ENCODE data around the gene TSPAN7.

TSPAN7 gene

GRCh38 chrX:38699121-38699520, 137.8 kb downstream of the TSPAN7 start:
- Histone ChIP-seq H3K27ac (ENCODE audit: low read depth, low read length) (no peak overlapping the region), H3F3A (ENCODE audit: control insufficient read depth, insufficient read depth) (no peaks in the 10 kb centered on the region), H3K27me3 (ENCODE audit: control insufficient read depth, low read length) (no peaks in the 10 kb centered on the region), H3K4me2 (ENCODE audit: low read length) (no peak overlapping the region), H3K4me1 (ENCODE audit: control insufficient read depth, low read length) (no peaks in the 10 kb centered on the region), H3K9me3 (ENCODE audit: control insufficient read depth, insufficient read depth, low read length) (no peaks in the 10 kb centered on the region), H3K36me3 (ENCODE audit: control insufficient read depth, low read length) (no peaks in the 10 kb centered on the region), H3K4me3 (ENCODE audit: low read length) (no peak overlapping the region), H3K9me2 (replicated peaks; ENCODE audit: control insufficient read depth, low read length) (no peaks in the 10 kb centered on the region), H4K20me1 (ENCODE audit: control insufficient read depth, insufficient read depth, low read depth, low read length) (no peaks in the 10 kb centered on the region), H3K79me2 (ENCODE audit: control insufficient read depth, low read length) (no peaks in the 10 kb centered on the region)
- TF ChIP-seq CTCF (IDR thresholded peaks at IDR 0.05; ENCODE audit: low read depth, low read length, poor library complexity, severe bottlenecking), result no peak
- no peak for TF ChIP-seq EZH2phosphoT487 (IDR thresholded peaks at IDR 0.05; ENCODE audit: borderline replicate concordance, low read length)

- Histone ChIP-seq H3K9me3 (ENCODE audit: control insufficient read depth, insufficient read depth, low read length) (no peaks in the 10 kb centered on the region), H3F3A (ENCODE audit: control insufficient read depth, insufficient read depth) (no peaks in the 10 kb centered on the region), H4K20me1 (ENCODE audit: control insufficient read depth, insufficient read depth, low read depth, low read length) (no peaks in the 10 kb centered on the region), H3K4me2 (ENCODE audit: low read length) (no peak overlapping the region), H3K4me1 (ENCODE audit: control insufficient read depth, low read length) (no peaks in the 10 kb centered on the region), H3K9me2 (replicated peaks; ENCODE audit: control insufficient read depth, low read length) (no peaks in the 10 kb centered on the region), H3K79me2 (ENCODE audit: control insufficient read depth, low read length) (no peaks in the 10 kb centered on the region), H3K27ac (ENCODE audit: low read depth, low read length) (no peak overlapping the region), H3K27me3 (ENCODE audit: control insufficient read depth, low read length) (no peaks in the 10 kb centered on the region), H3K4me3 (ENCODE audit: low read length) (no peak overlapping the region), H3K36me3 (ENCODE audit: control insufficient read depth, low read length) (no peaks in the 10 kb centered on the region)
- TF ChIP-seq CTCF (IDR thresholded peaks at IDR 0.05; ENCODE audit: low read depth, low read length, poor library complexity, severe bottlenecking), result no peak
- TF ChIP-seq EZH2phosphoT487 (IDR thresholded peaks at IDR 0.05; ENCODE audit: borderline replicate concordance, low read length), result no peak
These were observed 138.4 kb downstream of the TSPAN7 start for GRCh38 chrX:38699696-38700095.

GRCh38 chrX:38701073-38701472, 139.7 kb downstream of the TSPAN7 start:
- Histone ChIP-seq H3K36me3 (ENCODE audit: control insufficient read depth, low read length) (no peaks in the 10 kb centered on the region), H3F3A (ENCODE audit: control insufficient read depth, insufficient read depth) (no peaks in the 10 kb centered on the region), H3K4me2 (ENCODE audit: low read length) (no peak overlapping the region), H3K9me2 (replicated peaks; ENCODE audit: control insufficient read depth, low read length) (no peaks in the 10 kb centered on the region), H3K27me3 (ENCODE audit: control insufficient read depth, low read length) (no peaks in the 10 kb centered on the region), H3K9me3 (ENCODE audit: control insufficient read depth, insufficient read depth, low read length) (no peaks in the 10 kb centered on the region), H3K4me3 (ENCODE audit: low read length) (no peak overlapping the region), H3K4me1 (ENCODE audit: control insufficient read depth, low read length) (no peaks in the 10 kb centered on the region), H3K79me2 (ENCODE audit: control insufficient read depth, low read length) (no peaks in the 10 kb centered on the region), H3K27ac (ENCODE audit: low read depth, low read length) (no peak overlapping the region), H4K20me1 (ENCODE audit: control insufficient read depth, insufficient read depth, low read depth, low read length) (no peaks in the 10 kb centered on the region)
- no peak for TF ChIP-seq EZH2phosphoT487 (IDR thresholded peaks at IDR 0.05; ENCODE audit: borderline replicate concordance, low read length)
- TF ChIP-seq CTCF (IDR thresholded peaks at IDR 0.05; ENCODE audit: low read depth, low read length, poor library complexity, severe bottlenecking), result no peak

Measured in DOHH2 (cell line).